Measurements from ENCODE around the gene SORCS2. TPM values are rescaled to one million over a fixed set of nuclear protein-coding genes. Genes with fewer than 3 reads are reported as not detected.

The SORCS2 gene
- total RNA-seq, 1 experiment from 2014 or later: 0.06 TPM

DNA sequence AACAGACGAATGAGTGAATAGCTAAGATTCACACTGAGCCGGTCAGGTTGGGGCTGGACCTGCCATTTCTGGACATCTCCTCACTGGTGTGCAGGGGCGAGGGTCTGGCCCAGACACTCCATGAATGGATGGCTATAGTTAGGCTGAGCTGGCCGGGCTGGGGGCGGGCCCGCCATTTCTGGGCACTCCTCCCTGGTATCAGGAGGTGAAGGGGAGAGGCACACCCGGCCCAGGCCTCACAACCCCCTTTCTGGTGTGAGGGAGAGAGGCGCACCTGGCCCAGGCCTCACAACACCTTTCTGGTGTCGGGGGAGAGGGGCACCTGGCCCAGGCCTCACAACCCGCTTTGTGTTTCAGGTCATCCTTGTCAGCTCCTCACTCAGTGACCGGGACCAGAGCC, 445.6 kb downstream of the SORCS2 start:
- intact Hi-C loops (cut with micrococcal nuclease; ENCODE audit: unreplicated experiment): no loop called here
- DNase-seq (ENCODE audit: low spot score): no peak
- Histone ChIP-seq H3K4me3 (ENCODE audit: low read depth, low read length, poor library complexity, severe bottlenecking) (no peak overlapping the region), H3K36me3 (ENCODE audit: insufficient read depth, low read length, poor library complexity, severe bottlenecking) (no peaks in the 10 kb centered on the region), H3K9me3 (ENCODE audit: low read depth, low read length, poor library complexity, severe bottlenecking) (no peaks in the 10 kb centered on the region), H3K27ac (ENCODE audit: low read depth, low read length, poor library complexity, severe bottlenecking) (no peak overlapping the region), H3K4me1 (ENCODE audit: insufficient read depth, low read length, poor library complexity, severe bottlenecking) (no peaks in the 10 kb centered on the region), H3K27me3 (replicated peaks; ENCODE audit: insufficient read depth, low read depth, low read length, poor library complexity) (peaks cover 17% of the 10 kb centered on the region)
- no peak for TF ChIP-seq EZH2 (IDR thresholded peaks at IDR 0.05; ENCODE audit: borderline replicate concordance, low read depth, low read length, poor library complexity, severe bottlenecking)
- ChIA-PET CTCF (no interaction called here), POLR2A (ENCODE audit: low non-redundant PET) (no interaction called here)
- BruUV-seq (replicated peaks): no TSS peak

DNA sequence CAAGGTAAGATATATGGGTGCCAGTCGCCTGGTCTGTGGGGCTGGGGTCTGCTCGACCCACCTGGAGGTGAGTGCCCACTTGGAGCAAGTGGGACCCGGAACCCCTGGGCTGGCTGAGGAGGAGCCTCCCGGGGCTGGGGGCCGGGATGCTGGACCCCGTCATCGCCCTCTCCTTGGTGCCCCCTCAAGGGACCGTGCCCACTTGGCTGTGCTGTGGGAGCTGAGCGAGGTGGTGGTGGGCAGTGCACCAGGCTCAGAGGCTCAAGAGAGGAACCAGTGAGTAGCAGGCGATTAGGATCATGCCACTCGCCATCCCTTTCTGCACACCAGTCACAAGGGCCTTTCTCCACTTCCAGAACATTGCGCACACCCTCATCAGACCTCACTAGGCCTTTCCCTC, 446.2 kb downstream of the SORCS2 start:
- no peaks in the 10 kb centered on the region for H3K36me3 ChIP-seq (ENCODE audit: insufficient read depth, low read length, poor library complexity, severe bottlenecking)
- DNase-seq (ENCODE audit: low spot score): no peak
- no peak for TF ChIP-seq EZH2 (IDR thresholded peaks at IDR 0.05; ENCODE audit: borderline replicate concordance, low read depth, low read length, poor library complexity, severe bottlenecking)
- TF ChIP-seq, protein P1, sequence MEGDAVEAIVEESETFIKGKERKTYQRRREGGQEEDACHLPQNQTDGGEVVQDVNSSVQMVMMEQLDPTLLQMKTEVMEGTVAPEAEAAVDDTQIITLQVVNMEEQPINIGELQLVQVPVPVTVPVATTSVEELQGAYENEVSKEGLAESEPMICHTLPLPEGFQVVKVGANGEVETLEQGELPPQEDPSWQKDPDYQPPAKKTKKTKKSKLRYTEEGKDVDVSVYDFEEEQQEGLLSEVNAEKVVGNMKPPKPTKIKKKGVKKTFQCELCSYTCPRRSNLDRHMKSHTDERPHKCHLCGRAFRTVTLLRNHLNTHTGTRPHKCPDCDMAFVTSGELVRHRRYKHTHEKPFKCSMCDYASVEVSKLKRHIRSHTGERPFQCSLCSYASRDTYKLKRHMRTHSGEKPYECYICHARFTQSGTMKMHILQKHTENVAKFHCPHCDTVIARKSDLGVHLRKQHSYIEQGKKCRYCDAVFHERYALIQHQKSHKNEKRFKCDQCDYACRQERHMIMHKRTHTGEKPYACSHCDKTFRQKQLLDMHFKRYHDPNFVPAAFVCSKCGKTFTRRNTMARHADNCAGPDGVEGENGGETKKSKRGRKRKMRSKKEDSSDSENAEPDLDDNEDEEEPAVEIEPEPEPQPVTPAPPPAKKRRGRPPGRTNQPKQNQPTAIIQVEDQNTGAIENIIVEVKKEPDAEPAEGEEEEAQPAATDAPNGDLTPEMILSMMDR (conservative IDR thresholded peaks at IDR 0.05; ENCODE audit: low read depth, low read length): no peak
- ChIA-PET CTCF (no interaction called here), POLR2A (ENCODE audit: low non-redundant PET) (no interaction called here)
- no peak overlapping the region for H3K27ac ChIP-seq (ENCODE audit: low read depth, low read length, poor library complexity, severe bottlenecking)
- BruUV-seq (replicated peaks): no TSS peak
- intact Hi-C loops (cut with micrococcal nuclease; ENCODE audit: unreplicated experiment): no loop called here
- no peaks in the 10 kb centered on the region for H3K9me3 ChIP-seq (ENCODE audit: low read depth, low read length, poor library complexity, severe bottlenecking)
- no peaks in the 10 kb centered on the region for H3K4me1 ChIP-seq (ENCODE audit: insufficient read depth, low read length, poor library complexity, severe bottlenecking)
- no peak overlapping the region for H3K4me3 ChIP-seq (ENCODE audit: low read depth, low read length, poor library complexity, severe bottlenecking)
- H3K27me3 ChIP-seq (replicated peaks; ENCODE audit: insufficient read depth, low read depth, low read length, poor library complexity): peaks cover 12% of the 10 kb centered on the region

DNA sequence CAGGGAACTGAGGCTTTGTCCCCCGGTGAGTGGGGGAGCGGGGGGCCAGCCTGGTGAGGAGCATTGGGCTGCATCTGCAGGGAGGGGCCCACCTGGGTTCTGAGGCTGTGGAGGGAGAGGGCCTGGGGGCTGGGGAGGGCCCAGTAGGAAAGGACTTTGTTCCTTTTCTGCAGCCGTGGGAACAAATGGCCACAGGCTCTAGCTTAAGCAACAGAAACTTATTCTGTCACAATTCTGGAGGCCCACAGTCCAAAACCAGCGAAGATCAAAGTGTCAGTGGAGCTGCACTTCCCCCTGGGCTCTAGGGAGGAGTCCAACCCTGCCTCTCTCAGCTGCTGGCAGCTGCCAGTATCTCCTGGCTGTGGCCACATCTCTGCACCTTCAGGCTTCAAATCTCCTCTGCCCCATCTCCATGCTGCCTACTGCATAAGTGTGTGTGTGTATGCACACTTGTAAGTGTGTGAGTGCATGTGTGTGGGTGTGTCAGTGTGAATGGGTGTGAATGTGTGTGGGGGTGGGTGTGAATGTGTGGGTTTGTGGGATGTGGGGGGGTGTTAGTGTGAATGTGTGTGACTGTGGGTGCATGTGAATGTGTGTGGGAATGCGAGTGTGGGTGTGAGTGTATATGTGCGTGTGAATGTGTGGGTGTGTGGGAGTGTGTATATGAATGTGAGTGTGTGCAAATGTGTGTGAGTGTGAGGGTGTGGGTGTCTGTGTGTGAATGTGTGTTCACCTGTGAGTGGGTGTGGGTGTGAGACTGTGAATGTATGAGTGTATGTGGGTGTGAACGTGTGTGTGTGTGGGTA, 446.8 kb downstream of the SORCS2 start:
- POLR2A ChIA-PET (ENCODE audit: low non-redundant PET): no interaction called here
- no peak for TF ChIP-seq EZH2 (IDR thresholded peaks at IDR 0.05; ENCODE audit: borderline replicate concordance, low read depth, low read length, poor library complexity, severe bottlenecking)
- TF ChIP-seq, protein P1 (conservative IDR thresholded peaks at IDR 0.05; ENCODE audit: low read depth, low read length): no peak
- no peaks in the 10 kb centered on the region for H3K36me3 ChIP-seq (ENCODE audit: insufficient read depth, low read length, poor library complexity, severe bottlenecking)
- H3K4me3 ChIP-seq (ENCODE audit: low read depth, low read length, poor library complexity, severe bottlenecking): no peak overlapping the region
- no TSS peak for BruUV-seq (replicated peaks)
- H3K4me1 ChIP-seq (ENCODE audit: insufficient read depth, low read length, poor library complexity, severe bottlenecking): no peaks in the 10 kb centered on the region
- CTCF ChIA-PET: no interaction called here
- intact Hi-C loops (cut with micrococcal nuclease; ENCODE audit: unreplicated experiment): no loop called here
- H3K27ac ChIP-seq (ENCODE audit: low read depth, low read length, poor library complexity, severe bottlenecking): no peak overlapping the region
- H3K27me3 ChIP-seq (replicated peaks; ENCODE audit: insufficient read depth, low read depth, low read length, poor library complexity): peaks cover 10% of the 10 kb centered on the region
- no peaks in the 10 kb centered on the region for H3K9me3 ChIP-seq (ENCODE audit: low read depth, low read length, poor library complexity, severe bottlenecking)
- no peak for DNase-seq (ENCODE audit: low spot score)

DNA sequence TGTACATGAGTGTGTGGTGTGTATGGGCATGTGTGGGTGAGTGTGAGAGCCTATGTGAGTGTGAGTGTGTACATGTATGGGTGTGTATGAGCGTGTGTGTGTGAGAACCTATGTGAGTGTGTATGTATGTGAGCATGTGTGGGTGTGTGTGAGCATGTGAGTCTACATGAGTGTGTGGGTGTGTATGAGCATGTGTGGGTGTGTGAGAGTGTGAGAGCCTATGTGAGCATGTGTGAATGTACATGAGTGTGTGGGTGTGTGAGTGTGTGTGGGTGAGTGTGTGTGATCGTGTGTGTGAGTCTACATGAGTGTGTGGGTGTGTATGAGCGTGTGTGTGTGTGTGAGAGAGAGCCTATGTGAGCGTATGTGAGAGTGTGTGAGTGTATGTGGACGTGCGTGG, 447.8 kb downstream of the SORCS2 start:
- no peak overlapping the region for H3K27ac ChIP-seq (ENCODE audit: low read depth, low read length, poor library complexity, severe bottlenecking)
- no TSS peak for BruUV-seq (replicated peaks)
- no peak for DNase-seq (ENCODE audit: low spot score)
- no peaks in the 10 kb centered on the region for H3K9me3 ChIP-seq (ENCODE audit: low read depth, low read length, poor library complexity, severe bottlenecking)
- TF ChIP-seq EZH2 (IDR thresholded peaks at IDR 0.05; ENCODE audit: borderline replicate concordance, low read depth, low read length, poor library complexity, severe bottlenecking): no peak
- TF ChIP-seq, protein P1 (conservative IDR thresholded peaks at IDR 0.05; ENCODE audit: low read depth, low read length): no peak
- no peaks in the 10 kb centered on the region for H3K36me3 ChIP-seq (ENCODE audit: insufficient read depth, low read length, poor library complexity, severe bottlenecking)
- H3K27me3 ChIP-seq (replicated peaks; ENCODE audit: insufficient read depth, low read depth, low read length, poor library complexity): peaks cover 3% of the 10 kb centered on the region
- no peaks in the 10 kb centered on the region for H3K4me1 ChIP-seq (ENCODE audit: insufficient read depth, low read length, poor library complexity, severe bottlenecking)
- intact Hi-C loops (cut with micrococcal nuclease; ENCODE audit: unreplicated experiment): no loop called here
- H3K4me3 ChIP-seq (ENCODE audit: low read depth, low read length, poor library complexity, severe bottlenecking): no peak overlapping the region
- ChIA-PET POLR2A (ENCODE audit: low non-redundant PET) (no interaction called here), CTCF (no interaction called here)

Measured in A673 (cell line).